ENCODE measurements around the gene GRB7.
A peak's percentile ranks its signal among the peaks of the same experiment; 100 is the strongest.
"Not testable (repeated sequence)": the region's sequence is repeated elsewhere in the genome, so short reads cannot be mapped to it uniquely, and the experiment has no call there.

Gene GRB7

DNA sequence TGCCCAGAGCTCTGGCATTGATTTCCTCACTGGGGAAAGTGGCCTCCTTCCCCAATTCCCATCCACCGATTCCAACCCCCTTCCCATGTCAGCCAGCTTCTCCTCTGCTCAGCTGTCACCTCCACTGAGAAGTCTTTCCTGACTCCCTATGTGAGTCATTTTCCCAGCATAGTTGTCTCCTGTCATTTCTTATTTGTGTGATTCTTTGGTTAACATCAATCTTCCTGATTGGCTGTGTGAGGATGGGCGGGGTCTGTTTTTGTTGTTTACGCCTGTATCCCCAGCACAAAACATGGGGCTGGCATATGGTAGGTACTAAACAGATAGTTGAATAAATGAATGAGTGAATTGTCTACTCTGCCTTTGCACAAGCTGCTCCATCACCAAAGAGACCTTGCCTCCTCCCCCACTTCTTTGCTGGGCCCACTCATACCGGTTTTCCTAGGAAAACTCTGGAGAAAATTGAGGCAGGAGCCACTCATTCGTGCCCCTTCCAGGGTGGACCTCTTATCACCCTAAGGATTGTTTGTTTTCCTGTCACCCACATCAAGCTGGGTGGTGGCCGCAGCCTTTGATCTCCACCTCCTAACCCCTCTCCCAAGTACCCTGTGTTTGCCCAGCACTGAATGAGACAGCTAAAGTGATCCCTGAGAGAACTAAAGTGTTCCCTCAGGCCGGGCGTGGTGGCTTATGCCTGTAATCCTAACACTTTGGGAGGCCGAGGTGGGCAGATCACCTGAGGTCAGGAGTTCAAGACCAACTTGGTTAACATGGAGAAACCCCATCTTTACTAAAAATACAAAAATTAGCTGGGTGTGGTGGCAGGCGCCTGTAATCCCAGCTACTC is 1.2 kb upstream of the GRB7 start:
- peak; percentile 23 for DNase-seq

DNA sequence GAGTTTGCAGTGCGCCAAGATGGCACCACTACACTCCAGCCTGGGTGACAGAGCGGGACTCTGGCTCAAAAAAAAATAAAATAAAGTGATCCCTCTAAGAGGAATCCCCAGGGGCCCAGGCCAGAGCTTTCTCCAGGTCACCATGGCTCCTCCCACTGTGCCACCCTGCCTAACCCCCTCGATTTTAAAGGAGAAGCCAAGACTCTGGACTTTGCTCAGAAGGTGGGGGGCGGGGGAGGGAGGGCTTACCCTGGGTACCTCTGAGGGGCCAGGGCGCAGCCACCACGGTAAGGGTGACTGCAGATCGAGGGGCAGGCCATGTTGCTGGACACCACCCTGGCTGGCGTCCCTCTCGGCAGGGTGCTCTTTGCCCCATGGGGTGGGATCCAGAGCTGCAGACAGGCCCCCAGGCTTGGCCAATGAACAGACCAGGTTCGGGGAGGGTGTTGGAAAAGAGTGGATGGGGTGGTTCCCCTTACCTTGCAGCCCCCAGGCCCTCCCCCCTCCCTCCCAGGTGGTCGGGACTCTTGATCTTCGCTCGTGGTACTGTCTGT is 455 bp upstream of the GRB7 start:
- DNase-seq: no peak

DNA sequence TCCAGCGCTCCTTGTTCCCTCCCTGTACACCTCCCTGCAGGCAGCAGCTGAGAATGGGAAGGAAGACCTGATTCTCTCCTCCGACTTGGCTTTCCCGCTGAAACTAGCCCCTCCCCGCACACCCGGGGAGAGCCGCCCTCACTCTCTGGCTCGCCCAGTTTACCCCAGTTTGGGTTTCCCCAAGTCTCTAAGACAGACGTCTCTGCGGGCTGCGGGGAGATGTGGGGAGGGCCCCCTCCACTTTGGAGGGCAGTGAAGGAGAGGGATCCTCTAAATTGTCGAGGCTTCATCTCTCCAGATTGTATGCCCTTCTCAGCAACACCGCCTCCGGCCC is 797 bp downstream of the GRB7 start:
- no peak for DNase-seq

GRCh38 chr17:39738983-39739884 is 1.5 kb downstream of the GRB7 start:
- DNase-seq: peak; percentile 19

DNA sequence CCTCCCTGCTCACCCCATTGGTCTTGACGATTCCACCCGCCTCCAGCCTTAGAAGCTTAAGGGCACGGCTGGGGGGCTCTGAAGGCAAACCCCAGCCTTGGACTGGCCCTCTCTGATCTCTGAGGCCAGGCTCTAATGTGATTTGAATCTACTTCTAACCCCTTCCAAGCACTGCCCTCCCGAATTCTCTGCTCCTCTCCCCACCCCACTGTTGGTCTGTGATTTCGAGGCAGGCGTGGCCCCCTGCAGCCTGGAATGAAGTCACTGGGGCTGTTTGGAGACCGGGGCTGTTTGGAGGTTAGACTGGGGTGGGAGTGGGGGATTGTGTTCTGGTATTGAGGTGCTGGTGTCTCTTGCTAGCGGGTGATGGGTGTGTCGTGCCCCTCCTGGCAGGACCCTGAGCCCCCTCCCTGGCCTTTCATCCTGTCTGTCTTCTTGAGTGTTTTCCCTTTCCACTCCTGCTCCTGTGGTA is 2.2 kb downstream of the GRB7 start:
- DNase-seq: no peak

GRCh38 chr17:39740357-39741111 is 2.8 kb downstream of the GRB7 start:
- DNase-seq: no peak

DNA sequence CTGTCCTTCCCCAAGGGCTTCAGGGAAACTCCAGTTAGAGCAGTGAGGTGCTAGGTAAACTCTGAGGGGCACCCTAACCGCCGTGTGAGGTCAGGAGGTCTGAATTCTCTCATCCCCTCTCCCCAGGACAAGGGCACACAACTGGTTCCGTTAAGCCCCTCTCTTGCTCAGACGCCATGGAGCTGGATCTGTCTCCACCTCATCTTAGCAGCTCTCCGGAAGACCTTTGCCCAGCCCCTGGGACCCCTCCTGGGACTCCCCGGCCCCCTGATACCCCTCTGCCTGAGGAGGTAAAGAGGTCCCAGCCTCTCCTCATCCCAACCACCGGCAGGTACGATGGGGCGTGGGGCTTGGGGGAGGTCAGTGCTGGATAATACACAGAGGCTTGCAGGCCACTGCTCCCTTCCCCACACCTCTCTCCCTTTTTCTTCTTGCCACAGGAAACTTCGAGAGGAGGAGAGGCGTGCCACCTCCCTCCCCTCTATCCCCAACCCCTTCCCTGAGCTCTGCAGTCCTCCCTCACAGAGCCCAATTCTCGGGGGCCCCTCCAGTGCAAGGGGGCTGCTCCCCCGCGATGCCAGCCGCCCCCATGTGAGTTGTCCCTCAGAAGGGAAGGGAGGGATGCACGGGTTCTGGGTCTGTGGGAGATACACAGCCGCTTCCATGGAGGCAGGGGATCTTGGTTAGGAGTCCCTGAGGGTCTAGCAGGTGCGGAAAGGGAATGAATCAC is 4.6 kb downstream of the GRB7 start:
- no peak for DNase-seq

GRCh38 chr17:39742856-39743436 is 5.2 kb downstream of the GRB7 start:
- DNase-seq: no peak

DNA sequence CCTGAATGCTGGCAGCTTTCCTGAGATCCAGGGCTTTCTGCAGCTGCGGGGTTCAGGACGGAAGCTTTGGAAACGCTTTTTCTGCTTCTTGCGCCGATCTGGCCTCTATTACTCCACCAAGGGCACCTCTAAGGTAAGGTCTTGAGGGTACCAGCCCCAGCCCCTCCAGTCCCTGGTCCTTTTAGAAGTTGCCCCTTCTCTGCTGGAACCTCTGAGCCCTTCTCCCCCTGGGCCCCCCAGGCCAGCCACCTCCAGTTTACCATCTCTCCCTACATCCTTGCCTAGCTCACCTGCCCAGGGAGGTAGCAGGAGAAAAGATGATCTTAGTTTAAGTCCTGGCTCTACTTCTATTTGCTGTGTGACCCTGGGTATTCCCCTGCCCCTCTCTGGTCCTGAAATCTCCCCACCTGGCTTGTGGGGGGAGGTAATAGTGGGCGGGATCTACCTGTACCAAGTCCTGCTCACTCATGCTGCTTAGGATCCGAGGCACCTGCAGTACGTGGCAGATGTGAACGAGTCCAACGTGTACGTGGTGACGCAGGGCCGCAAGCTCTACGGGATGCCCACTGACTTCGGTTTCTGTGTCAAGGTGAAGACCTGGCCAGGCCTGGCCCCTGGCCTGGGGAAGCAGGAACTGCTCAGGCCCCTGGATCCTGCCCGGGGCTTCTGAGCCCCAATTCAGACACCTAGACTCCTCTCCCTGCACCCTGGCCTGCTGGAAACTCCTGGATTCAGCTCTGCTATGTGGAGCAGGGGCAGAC is 6.5 kb downstream of the GRB7 start:
- DNase-seq: no peak

- no peak for DNase-seq
Measured at GRCh38 chr17:39744836-39745215, 7.1 kb downstream of the GRB7 start.

- no peak for DNase-seq
Measured at GRCh38 chr17:39745335-39746144, 7.8 kb downstream of the GRB7 start.

- no peak for DNase-seq
Measured at GRCh38 chr17:39746145-39746461, 8.4 kb downstream of the GRB7 start.

GRCh38 chr17:39747745-39748144 is 10.0 kb downstream of the GRB7 start:
- no peak for DNase-seq

GRCh38 chr17:39748444-39749034 is 10.8 kb downstream of the GRB7 start:
- not testable (repeated sequence) for DNase-seq

GRCh38 chr17:39750131-39751015 is 12.6 kb downstream of the GRB7 start:
- no peak for DNase-seq

GRCh38 chr17:39751016-39751543 is 13.3 kb downstream of the GRB7 start:
- no peak for DNase-seq

GRCh38 chr17:39751637-39752036 is 13.9 kb downstream of the GRB7 start:
- DNase-seq: no peak

DNA sequence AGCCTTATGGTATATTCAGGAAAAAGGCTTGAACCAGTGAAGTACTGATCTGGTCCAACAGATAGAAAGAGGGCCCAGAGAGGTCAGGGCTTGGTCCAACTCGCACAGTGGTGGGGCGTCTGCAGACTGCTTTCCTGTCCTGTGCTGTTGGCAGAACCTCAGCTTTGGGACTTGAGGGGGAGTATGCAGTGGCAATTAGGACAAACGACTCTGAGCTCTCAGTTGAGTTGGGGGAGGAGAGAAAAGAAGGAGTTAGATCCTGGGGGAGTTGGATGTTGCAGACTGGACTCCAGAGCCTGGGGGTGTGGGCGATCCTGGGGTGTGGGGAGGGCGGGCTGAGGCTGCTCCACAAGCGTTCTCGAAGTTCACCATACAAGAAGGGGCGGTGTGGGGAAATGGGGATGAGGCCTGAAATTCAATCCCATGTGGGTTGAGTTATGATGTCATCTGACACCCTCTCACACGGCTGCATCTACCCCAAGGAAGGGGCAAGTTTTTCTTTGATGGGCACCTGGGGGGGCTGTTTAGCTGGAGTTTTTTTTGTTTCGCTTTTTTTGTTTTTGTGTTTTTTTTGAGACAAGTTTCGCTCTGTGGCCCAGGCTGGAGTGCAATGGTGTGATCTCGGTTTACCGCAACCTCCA is 14.6 kb downstream of the GRB7 start:
- no peak for DNase-seq
